Measurements from ENCODE around the gene RPL28.

GRCh38 chr19:55451163-55451964 is 65.6 kb downstream of the RPL28 start:
- no peak for TF ChIP-seq CTCF (IDR thresholded peaks at IDR 0.05; ENCODE audit: low read depth, low read length)
- no peak for TF ChIP-seq POLR2A (IDR thresholded peaks at IDR 0.05; ENCODE audit: extremely low read depth, insufficient read length)
- no peak for TF ChIP-seq MAX (IDR thresholded peaks at IDR 0.05; ENCODE audit: low read depth, low read length)

All from NB4 (cell line).